Measurements from ENCODE around the gene PNMA8B. TPM values are rescaled to one million over a fixed set of nuclear protein-coding genes. Genes with fewer than 3 reads are reported as not detected.

PNMA8B gene
- total and polyA plus RNA-seq, 2 donors (not counting 3 experiments of a cell fraction or from before 2014, with no cell fraction given) = 0.11 TPM; not detected in 1

GRCh38 chr19:46529622-46530451, 34.2 kb upstream of the PNMA8B start:
- FAIRE-seq = peak; percentile 69
- no peak overlapping the region for H3K4me3 ChIP-seq (replicated peaks in 1 of 3; ENCODE audit: insufficient read depth in 1 of 3, low read depth in 1 of 3, low read length in 3 of 3)

More at GRCh38 chr19:46529622-46530451, 34.2 kb upstream of the PNMA8B start:
- dilution Hi-C loops (cut with MboI; ENCODE audit: extremely low pct_ligation_motif_present, low sequenced_read_pairs) (no loop called here), intact Hi-C loops (cut with micrococcal nuclease) (loop anchor here (1.0 kb wide), 2 partner anchors 12 to 132 kb away; no protein-coding TSS in a partner anchor)
- no TSS peak for BruUV-seq (replicated peaks)
- TF ChIP-seq CTCF (IDR thresholded peaks at IDR 0.05; ENCODE audit: extremely low read depth in 1 of 2, insufficient read depth in 1 of 2, low read depth in 1 of 2, low read length in 2 of 2) = peak; percentile 86 to 94
- TF ChIP-seq POLR2A (IDR thresholded peaks at IDR 0.05; ENCODE audit: low read depth, low read length) = no peak
- H3K9me3 ChIP-seq (replicated peaks; ENCODE audit: control insufficient read depth, insufficient read depth, low read length) = no peaks in the 10 kb centered on the region
- no peak overlapping the region for H3K27ac ChIP-seq (ENCODE audit: insufficient read depth, low read depth, low read length)
- H2AFZ ChIP-seq (ENCODE audit: low read depth, low read length) = no peak overlapping the region
- no peaks in the 10 kb centered on the region for H4K20me1 ChIP-seq (replicated peaks; ENCODE audit: control insufficient read depth, extremely low read depth, insufficient read depth, low read length)
- H3K36me3 ChIP-seq (ENCODE audit: control insufficient read depth in 2 of 2, extremely low read depth in 1 of 2, insufficient read depth in 2 of 2, low read length in 2 of 2) = no peaks in the 10 kb centered on the region
- no peak overlapping the region for H3K9ac ChIP-seq (replicated peaks; ENCODE audit: extremely low read depth, insufficient read depth, low read length)
- CTCF ChIA-PET = interaction anchor here (0.6 to 4.9 kb wide), 37 partner anchors 9 to 310 kb away, joined by 3 to 172 read pairs (median 4); partner anchors contain the start of genes CALM3, DACT3 and PTGIR
- H3K4me1 ChIP-seq (ENCODE audit: control insufficient read depth, extremely low read depth, insufficient read depth, low read length) = no peaks in the 10 kb centered on the region
- no peaks in the 10 kb centered on the region for H3K79me2 ChIP-seq (ENCODE audit: control insufficient read depth, insufficient read depth, low read length)
- POLR2A ChIA-PET = no interaction called here
- H3K27me3 ChIP-seq (ENCODE audit: control insufficient read depth in 2 of 2, insufficient read depth in 2 of 2, low read length in 2 of 2) = peaks cover 0 to 1% of the 10 kb centered on the region in 2 experiments
- no peaks in the 10 kb centered on the region for H3K9me1 ChIP-seq (replicated peaks; ENCODE audit: control insufficient read depth, extremely low read depth, insufficient read depth, low read length)
- peak; percentile 55 for DNase-seq (ENCODE audit: low read depth, low spot score)
- no peak overlapping the region for H3K4me2 ChIP-seq (ENCODE audit: insufficient read depth, low read length)

Measured in endothelial cell of umbilical vein (primary cell).